GM19025 (cell line): ENCODE results near the gene ZNF792.
A peak's percentile ranks its signal among the peaks of the same experiment; 100 is the strongest.
"Not testable (repeated sequence)": the region's sequence is repeated elsewhere in the genome, so short reads cannot be mapped to it uniquely, and the experiment has no call there.

Experiments used
- ATAC-seq: cut with Tn5 transposase; IDR thresholded peaks from one replicate; pipeline ENCODE4 v1.9.1; 2021; ENCODE audit warnings: mild to moderate bottlenecking, low read depth, moderate library complexity; ENCODE audit not compliant: unreplicated experiment

The ZNF792 gene

GRCh38 chr19:34932494-34932893 is 31.5 kb downstream of the ZNF792 start:
- ATAC-seq, result no peak

GRCh38 chr19:34926685-34927375 is 37.2 kb downstream of the ZNF792 start, which contains the start of gene ZNF30:
Gene ZNF30, plus strand, starts transcription at chr19:34926903. Its CDS starts 3,045 bp downstream, at chr19:34929948.
- peak; percentile 88 for ATAC-seq

GRCh38 chr19:34926361-34926684 is 37.7 kb downstream of the ZNF792 start:
- ATAC-seq, result no peak

GRCh38 chr19:34925278-34925855 is 38.7 kb downstream of the ZNF792 start:
- no peak for ATAC-seq

- not testable (repeated sequence) for ATAC-seq
Measured at GRCh38 chr19:34920090-34920786, 43.8 kb downstream of the ZNF792 start.

GRCh38 chr19:34918190-34918589 is 45.8 kb downstream of the ZNF792 start:
- no peak for ATAC-seq

- ATAC-seq, result not testable (repeated sequence)
Measured at GRCh38 chr19:34917144-34917543, 46.9 kb downstream of the ZNF792 start.

- ATAC-seq, result no peak
Measured at GRCh38 chr19:34910770-34911169, 53.3 kb downstream of the ZNF792 start.
